ENCODE data around the gene FBXO17.

The FBXO17 gene

DNA sequence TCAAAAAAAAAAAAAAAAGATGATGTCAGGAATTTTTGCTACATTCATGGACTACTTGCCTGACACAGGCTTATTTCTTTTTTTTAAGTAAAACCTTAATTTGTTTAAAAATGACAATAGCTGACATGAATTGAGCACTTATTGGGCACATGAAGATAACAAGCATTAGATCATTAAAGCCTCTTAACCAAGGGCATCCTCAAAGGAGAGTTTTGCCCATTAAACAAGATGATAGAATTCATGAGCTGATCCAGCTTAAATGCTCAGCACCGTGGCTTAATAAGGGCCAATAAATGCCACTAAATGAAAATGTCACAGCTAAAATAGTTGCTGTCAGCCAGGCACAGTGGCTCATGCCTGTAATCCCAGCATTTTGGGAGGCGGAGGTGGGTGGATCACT, 19.3 kb downstream of the FBXO17 start:
- no peak overlapping the region for H3K27ac ChIP-seq
- H3K4me2 ChIP-seq (ENCODE audit: low read length): no peak overlapping the region
- TF ChIP-seq, protein P1, sequence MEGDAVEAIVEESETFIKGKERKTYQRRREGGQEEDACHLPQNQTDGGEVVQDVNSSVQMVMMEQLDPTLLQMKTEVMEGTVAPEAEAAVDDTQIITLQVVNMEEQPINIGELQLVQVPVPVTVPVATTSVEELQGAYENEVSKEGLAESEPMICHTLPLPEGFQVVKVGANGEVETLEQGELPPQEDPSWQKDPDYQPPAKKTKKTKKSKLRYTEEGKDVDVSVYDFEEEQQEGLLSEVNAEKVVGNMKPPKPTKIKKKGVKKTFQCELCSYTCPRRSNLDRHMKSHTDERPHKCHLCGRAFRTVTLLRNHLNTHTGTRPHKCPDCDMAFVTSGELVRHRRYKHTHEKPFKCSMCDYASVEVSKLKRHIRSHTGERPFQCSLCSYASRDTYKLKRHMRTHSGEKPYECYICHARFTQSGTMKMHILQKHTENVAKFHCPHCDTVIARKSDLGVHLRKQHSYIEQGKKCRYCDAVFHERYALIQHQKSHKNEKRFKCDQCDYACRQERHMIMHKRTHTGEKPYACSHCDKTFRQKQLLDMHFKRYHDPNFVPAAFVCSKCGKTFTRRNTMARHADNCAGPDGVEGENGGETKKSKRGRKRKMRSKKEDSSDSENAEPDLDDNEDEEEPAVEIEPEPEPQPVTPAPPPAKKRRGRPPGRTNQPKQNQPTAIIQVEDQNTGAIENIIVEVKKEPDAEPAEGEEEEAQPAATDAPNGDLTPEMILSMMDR (IDR thresholded peaks at IDR 0.05): no peak
- no peaks in the 10 kb centered on the region for H3K4me1 ChIP-seq
- no peak overlapping the region for H3K4me3 ChIP-seq (ENCODE audit: low read depth, low read length)
- H3K27me3 ChIP-seq (ENCODE audit: control insufficient read depth, insufficient read depth, low read length): no peaks in the 10 kb centered on the region
- H3K79me2 ChIP-seq: peaks cover 3% of the 10 kb centered on the region
- no peaks in the 10 kb centered on the region for H3K36me3 ChIP-seq (ENCODE audit: control insufficient read depth, insufficient read depth, low read length)
- H3K9ac ChIP-seq: no peak overlapping the region
- H3K9me3 ChIP-seq (ENCODE audit: control insufficient read depth, low read length): no peaks in the 10 kb centered on the region
- no peak overlapping the region for H2AFZ ChIP-seq

DNA sequence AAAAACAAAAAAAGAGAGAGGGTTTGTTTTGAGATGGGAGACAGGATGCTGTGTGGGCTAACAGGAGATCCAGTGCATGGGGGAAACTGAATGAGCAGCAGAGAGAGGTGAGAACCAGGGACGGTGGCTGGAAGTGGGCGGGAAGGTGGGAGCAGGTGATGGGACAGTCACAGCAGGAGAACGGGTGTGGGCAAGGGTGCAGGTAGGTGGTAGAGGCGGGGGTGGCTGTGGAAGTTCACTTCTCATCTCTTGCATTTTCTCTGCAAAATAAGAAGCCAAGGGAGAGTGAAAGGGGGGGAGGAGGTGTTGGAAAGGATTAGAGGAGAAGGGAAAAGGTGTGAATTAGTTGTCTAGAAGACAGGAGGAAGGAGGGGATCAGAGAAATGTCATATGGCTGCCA, 21.9 kb downstream of the FBXO17 start:
- Histone ChIP-seq H2AFZ (no peak overlapping the region), H3K27me3 (ENCODE audit: control insufficient read depth, insufficient read depth, low read length) (no peaks in the 10 kb centered on the region), H3K4me3 (ENCODE audit: low read depth, low read length) (no peak overlapping the region), H3K36me3 (ENCODE audit: control insufficient read depth, insufficient read depth, low read length) (no peaks in the 10 kb centered on the region), H3K79me2 (no peaks in the 10 kb centered on the region), H3K27ac (no peak overlapping the region), H3K4me2 (ENCODE audit: low read length) (no peak overlapping the region), H3K4me1 (no peaks in the 10 kb centered on the region), H3K9me3 (ENCODE audit: control insufficient read depth, low read length) (no peaks in the 10 kb centered on the region), H3K9ac (no peak overlapping the region)
- TF ChIP-seq, protein P1 (IDR thresholded peaks at IDR 0.05): no peak

DNA sequence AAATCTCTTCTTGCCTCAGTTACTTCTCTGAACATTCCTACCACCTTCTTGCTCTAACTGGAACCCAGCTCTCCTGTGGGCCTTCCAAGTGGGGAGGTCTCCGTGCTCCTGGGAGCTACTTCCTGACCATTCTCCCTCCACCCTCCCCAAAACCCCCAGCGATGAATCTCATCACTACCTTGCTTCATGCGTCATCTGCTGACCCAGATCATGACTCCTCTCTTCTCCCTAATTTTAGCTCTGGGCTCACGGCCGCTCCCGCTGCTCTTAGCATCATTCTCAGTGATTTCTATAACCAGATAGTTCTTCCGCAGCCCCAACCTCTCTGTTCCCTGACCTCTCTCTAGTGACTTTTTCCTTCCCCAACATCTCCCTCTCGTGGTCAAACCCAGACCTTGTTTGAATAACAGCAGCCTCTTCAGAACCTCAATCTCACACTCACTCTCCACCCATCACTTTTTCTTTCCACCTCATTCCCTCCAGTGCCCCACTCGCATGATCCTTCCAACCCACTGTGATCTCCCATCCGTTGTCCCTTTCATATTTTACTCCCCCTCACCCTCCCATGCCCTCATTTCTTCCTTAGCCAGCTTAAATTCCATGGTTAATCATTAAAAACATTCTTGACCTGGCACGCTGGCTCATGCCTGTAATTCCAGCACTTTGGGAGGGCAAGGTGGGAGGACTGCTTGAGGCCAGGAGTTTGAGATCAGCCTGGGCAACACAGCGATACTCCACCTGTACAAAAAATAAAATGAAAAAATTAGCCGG, 23.0 kb downstream of the FBXO17 start:
- Histone ChIP-seq H3K4me3 (ENCODE audit: low read depth, low read length) (no peak overlapping the region), H3K9me3 (ENCODE audit: control insufficient read depth, low read length) (no peaks in the 10 kb centered on the region), H3K27ac (no peak overlapping the region), H3K27me3 (ENCODE audit: control insufficient read depth, insufficient read depth, low read length) (no peaks in the 10 kb centered on the region), H2AFZ (no peak overlapping the region), H3K36me3 (ENCODE audit: control insufficient read depth, insufficient read depth, low read length) (no peaks in the 10 kb centered on the region), H3K79me2 (no peaks in the 10 kb centered on the region), H3K4me1 (no peaks in the 10 kb centered on the region), H3K4me2 (ENCODE audit: low read length) (no peak overlapping the region), H3K9ac (no peak overlapping the region)
- TF ChIP-seq, protein P1 (IDR thresholded peaks at IDR 0.05): no peak

DNA sequence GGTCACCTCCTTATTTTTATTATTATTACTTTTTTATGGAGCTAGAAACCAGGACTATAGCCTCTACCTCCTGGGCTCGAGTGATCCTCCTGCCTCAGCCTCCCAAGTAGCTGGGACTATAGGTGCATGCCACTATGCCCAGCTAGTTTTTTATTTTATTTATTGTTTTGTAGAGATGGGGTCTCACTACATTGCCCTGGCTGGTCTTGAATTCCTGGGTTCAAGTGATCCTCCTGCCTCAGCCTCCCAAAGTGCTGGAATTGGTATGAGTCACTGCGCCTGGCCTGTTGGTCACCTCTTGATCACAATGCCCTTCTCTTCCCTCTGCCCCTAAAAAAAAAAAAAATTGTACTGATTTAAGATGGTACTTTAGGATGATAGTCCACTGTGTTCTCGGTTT, 24.4 kb downstream of the FBXO17 start:
- H3K79me2 ChIP-seq: no peaks in the 10 kb centered on the region
- H3K9me3 ChIP-seq (ENCODE audit: control insufficient read depth, low read length): no peaks in the 10 kb centered on the region
- H3K4me3 ChIP-seq (ENCODE audit: low read depth, low read length): no peak overlapping the region
- no peaks in the 10 kb centered on the region for H3K4me1 ChIP-seq
- TF ChIP-seq, protein P1 (IDR thresholded peaks at IDR 0.05): no peak
- H3K27ac ChIP-seq: no peak overlapping the region
- no peaks in the 10 kb centered on the region for H3K36me3 ChIP-seq (ENCODE audit: control insufficient read depth, insufficient read depth, low read length)
- H3K4me2 ChIP-seq (ENCODE audit: low read length): no peak overlapping the region
- no peaks in the 10 kb centered on the region for H3K27me3 ChIP-seq (ENCODE audit: control insufficient read depth, insufficient read depth, low read length)
- no peak overlapping the region for H3K9ac ChIP-seq
- no peak overlapping the region for H2AFZ ChIP-seq
